HepG2 (cell line): ENCODE measurements around the gene SGIP1. TPM values are rescaled to one million over a fixed set of nuclear protein-coding genes. Genes with fewer than 3 reads are reported as not detected.

ENCODE experiments used
- ATAC-seq: fragments of 200-7000 bp; cut with Tn5 transposase; 3 replicates; pipeline ENCODE4 v1.9.1; 2020; ENCODE audit warnings: mild to moderate bottlenecking, moderate library complexity
- BruUV-seq: library from RNA; stranded (reverse); fragments of 400-500 nt; replicated peaks from 2 replicates; lab custom pipeline; 2021; lab: Mats Ljungman, UMichigan
- CTCF ChIA-PET: fragments of 300-600 bp; formaldehyde crosslinking; extraction: SDS; loops from one replicate; lab custom pipeline; 2021; ENCODE audit warnings: low total read pairs, inconsistent platforms, low intra/inter-chr PET ratio; lab: Yijun Ruan, JAX
- POLR2A ChIA-PET: fragments of 350-600 bp; sonication (Branson Sonifier 250); formaldehyde crosslinking; loops from one replicate; lab custom pipeline; 2020; ENCODE audit warnings: antibody characterized with exemption, inconsistent platforms; lab: Yijun Ruan, JAX
- DNase-seq: peaks from one replicate; pipeline ENCODE4 v3.0.0-alpha.2; 2015; ENCODE audit warnings: low spot score
- FAIRE-seq: peaks from 3 replicates; lab custom pipeline; 2011; peaks lifted over from hg19 to GRCh38; lab: Jason Lieb, UNC
- H2AFZ ChIP-seq: one replicate; pipeline ENCODE4 v1.6.1; 2011; ENCODE audit warnings: low read length, inconsistent platforms
- H3K27ac ChIP-seq: fragments of 300-600 bp; 3 replicates; pipeline ENCODE4 v1.8.0; 2011; ENCODE audit warnings: mixed run types, mild to moderate bottlenecking, mixed read lengths, low read length, inconsistent platforms; ENCODE audit not compliant: insufficient read depth; ENCODE audit errors: extremely low read length
- H3K27me3 ChIP-seq, 2 experiments: fragments of 200-600 bp in 1 of 2; 2 replicates in 1 of 2; 3 replicates in 1 of 2; pipeline versions ENCODE4 v1.6.0 to v1.8.0; 2011; ENCODE audit warnings: low read length in 2 of 2, mild to moderate bottlenecking in 2 of 2, moderate library complexity in 2 of 2, inconsistent platforms in 1 of 2; ENCODE audit not compliant: insufficient read depth in 2 of 2, control insufficient read depth in 1 of 2
- H3K36me3 ChIP-seq, 2 experiments: fragments of 200-600 bp in 1 of 2; replicated peaks in 1 of 2; 2 replicates in 1 of 2; 3 replicates in 1 of 2; pipeline versions ENCODE4 v1.5.1 to v1.8.0; 2011; ENCODE audit warnings: low read length in 2 of 2, inconsistent platforms in 1 of 2; ENCODE audit not compliant: insufficient read depth in 2 of 2, control insufficient read depth in 1 of 2
- H3K4me1 ChIP-seq: 2 replicates; pipeline ENCODE4 v1.5.1; 2012; ENCODE audit warnings: low read length, inconsistent platforms; ENCODE audit not compliant: insufficient read depth
- H3K4me2 ChIP-seq: 2 replicates; pipeline ENCODE4 v1.6.0; 2011; ENCODE audit warnings: low read depth, low read length, inconsistent platforms
- H3K4me3 ChIP-seq, 3 experiments: fragments of 200-600 bp in 1 of 3; sonication (generic), shearing (Covaris generic) in 1 of 3; replicated peaks in 1 of 3; 2 replicates each; pipeline ENCODE4 v1.5.1; 2011 to 2016; ENCODE audit warnings: low read length in 3 of 3, inconsistent platforms in 2 of 3, low read depth in 2 of 3, mild to moderate bottlenecking in 2 of 3, control low read depth in 1 of 3, mixed read lengths in 1 of 3; ENCODE audit not compliant: insufficient read depth in 1 of 3
- H3K79me2 ChIP-seq: one replicate; pipeline ENCODE4 v1.6.1; 2011; ENCODE audit warnings: low read length, inconsistent platforms; ENCODE audit not compliant: insufficient read depth
- H3K9ac ChIP-seq: 2 replicates; pipeline ENCODE4 v1.6.0; 2011; ENCODE audit warnings: mild to moderate bottlenecking, low read depth, low read length, inconsistent platforms; ENCODE audit not compliant: insufficient read depth
- H3K9me3 ChIP-seq: 2 replicates; pipeline ENCODE4 v1.5.1; 2012; ENCODE audit warnings: mild to moderate bottlenecking, low read length
- H4K20me1 ChIP-seq: 2 replicates; pipeline ENCODE4 v1.6.0; 2011; ENCODE audit warnings: inconsistent platforms, mild to moderate bottlenecking, low read length, moderate library complexity; ENCODE audit not compliant: insufficient read depth
- FOXJ3 ChIP-seq: sonication (generic); formaldehyde crosslinking; IDR thresholded peaks from 2 replicates; pipeline ENCODE4 v1.4.0; 2020; ENCODE audit warnings: missing genetic modification reagents, mild to moderate bottlenecking, borderline replicate concordance
- FOXP1 ChIP-seq, 2 experiments: fragments of 450-650 bp in 1 of 2; IDR thresholded peaks; 2 replicates each; pipeline ENCODE4 v1.6.1; 2017 to 2018; ENCODE audit warnings: antibody characterized with exemption in 1 of 2
- HNF1B ChIP-seq: sonication (generic); formaldehyde crosslinking; IDR thresholded peaks from 2 replicates; pipeline ENCODE4 v1.5.1; 2020; ENCODE audit warnings: mild to moderate bottlenecking, moderate library complexity, missing genetic modification reagents
- HNRNPLL ChIP-seq: fragments of 200-400 bp; formaldehyde crosslinking; IDR thresholded peaks from 2 replicates; pipeline ENCODE4 v1.6.1; 2017; ENCODE audit warnings: mild to moderate bottlenecking, low read depth, low read length; ENCODE audit not compliant: poor library complexity, severe bottlenecking
- MEIS1 ChIP-seq: sonication (generic); formaldehyde crosslinking; IDR thresholded peaks from 2 replicates; pipeline ENCODE4 v1.9.0; 2021; ENCODE audit warnings: mild to moderate bottlenecking, missing genetic modification reagents, moderate library complexity, borderline replicate concordance
- RNF2 ChIP-seq: fragments of 450-650 bp; conservative IDR thresholded peaks from 2 replicates; pipeline ENCODE4 v1.6.1; 2016; ENCODE audit warnings: low read depth
- SMAD9 ChIP-seq: sonication (generic); formaldehyde crosslinking; IDR thresholded peaks from 2 replicates; pipeline ENCODE4 v1.5.1; 2020; ENCODE audit warnings: mild to moderate bottlenecking, missing genetic modification reagents
- TCF7L2 ChIP-seq: IDR thresholded peaks from 2 replicates; pipeline ENCODE4 v1.6.1; 2011; ENCODE audit warnings: mild to moderate bottlenecking, low read depth, low read length, moderate library complexity
- ZBTB1 ChIP-seq: sonication (generic); formaldehyde crosslinking; IDR thresholded peaks from 2 replicates; pipeline ENCODE4 v1.4.0; 2020; ENCODE audit warnings: missing genetic modification reagents, borderline replicate concordance
- ZNF530 ChIP-seq: sonication (generic); formaldehyde crosslinking; IDR thresholded peaks from 2 replicates; pipeline ENCODE4 v1.5.0; 2020; ENCODE audit warnings: low read depth, mild to moderate bottlenecking, missing genetic modification reagents
- ZNF547 ChIP-seq: sonication (generic); formaldehyde crosslinking; IDR thresholded peaks from 2 replicates; pipeline ENCODE4 v1.5.1; 2020; ENCODE audit warnings: mild to moderate bottlenecking, missing genetic modification reagents
- ZNF569 ChIP-seq: sonication (generic); formaldehyde crosslinking; IDR thresholded peaks from 2 replicates; pipeline ENCODE4 v1.5.0; 2020; ENCODE audit warnings: mild to moderate bottlenecking, missing genetic modification reagents, moderate library complexity, borderline replicate concordance
- whole genome bisulfite sequencing: methylation state at CpG from one replicate; pipeline ENCODE4 v1.1.6; 2017; ENCODE audit warnings: low lambda C conversion rate; 5-methylcytosine and 5-hydroxymethylcytosine counted together
- in situ Hi-C: cut with HindIII; loops from 2 replicates; pipeline ENCODE4 v1.10.0; 2017; ENCODE audit warnings: low pct_unique_long_range_greater_than_20kb; ENCODE audit not compliant: extremely low pct_ligation_motif_present
- intact Hi-C: fragments of 100-400 bp; cut with micrococcal nuclease; formaldehyde crosslinking; loops from one replicate; pipeline ENCODE4 v1.10.0; 2022; ENCODE audit not compliant: unreplicated experiment
- polyA plus RNA-seq, 8 experiments: library from polyadenylated mRNA; depleted of rRNA in 3 of 8; stranded (reverse) in 7 of 8; unstranded in 1 of 8; fragments of >200 nt; fragmentation: Illumina TruSeq in 4 of 8; extraction: Trizol in 4 of 8; gene quantifications; 2 replicates each; pipeline versions ENCODE4 v1.2.1 to v1.2.3, GENCODE V29; 2011 to 2016; ENCODE audit warnings: low read depth in 4 of 8, missing spikeins in 1 of 8, mixed read lengths in 1 of 8; ENCODE audit not compliant: insufficient read depth in 1 of 8
- total RNA-seq, 5 experiments: library from RNA; depleted of rRNA; stranded (reverse); fragments of >200 nt; fragmentation: Illumina TruSeq; extraction: Trizol; gene quantifications; 2 replicates each; pipeline ENCODE4 v1.2.3, GENCODE V29; 2016; ENCODE audit warnings: low read depth in 1 of 5
- TF ChIP-seq, protein P1 (sequence below): sonication (generic); formaldehyde crosslinking; IDR thresholded peaks from 2 replicates; pipeline ENCODE4 v1.4.0; 2020; ENCODE audit warnings: mild to moderate bottlenecking, missing genetic modification reagents

SGIP1 gene
- total and polyA plus RNA-seq, 2 of the 13 experiments (the other 11 are each of a cell fraction or from before 2014, with no cell fraction given), result not detected

- H3K36me3 ChIP-seq, result no peaks in the 10 kb centered on the region
- H3K27me3 ChIP-seq, result no peaks in the 10 kb centered on the region
- no peak overlapping the region for H3K4me2 ChIP-seq
- H3K9me3 ChIP-seq, result no peaks in the 10 kb centered on the region
- H4K20me1 ChIP-seq, result no peaks in the 10 kb centered on the region
- H3K27ac ChIP-seq, result no peak overlapping the region
- DNase-seq (no peak), ATAC-seq (no peak), FAIRE-seq (no peak)
- 14% methylated on average over 3 of the region's 3 CpGs for WGBS
- no peaks in the 10 kb centered on the region for H3K4me1 ChIP-seq
- BruUV-seq, result no TSS peak
- ChIA-PET CTCF (no interaction called here), POLR2A (no interaction called here)
- no peak for TF ChIP-seq ZNF569 (CRISPR knock-in tag)
- TF ChIP-seq FOXP1 (IDR thresholded peaks at IDR 0.05), result no peak
- TF ChIP-seq FOXP1 (CRISPR knock-in tag; IDR thresholded peaks at IDR 0.05), result no peak
- TF ChIP-seq HNRNPLL, result no peak
- no peak for TF ChIP-seq SMAD9 (CRISPR knock-in tag)
- TF ChIP-seq ZBTB1 (CRISPR knock-in tag), result no peak
- no peak for TF ChIP-seq TCF7L2
- TF ChIP-seq ZNF547, result no peak
- TF ChIP-seq FOXJ3 (CRISPR knock-in tag), result no peak
- no peak for TF ChIP-seq MEIS1 (CRISPR knock-in tag)
- TF ChIP-seq ZNF530 (CRISPR knock-in tag), result no peak
- H3K9ac ChIP-seq, result no peak overlapping the region
- intact Hi-C loops (no loop called here), in situ Hi-C loops (no loop called here)
- H2AFZ ChIP-seq, result no peak overlapping the region
- H3K79me2 ChIP-seq, result no peaks in the 10 kb centered on the region
- no peak overlapping the region for H3K4me3 ChIP-seq
These were observed 150.4 kb downstream of the SGIP1 start for GRCh38 chr1:66684353-66684752.

DNA sequence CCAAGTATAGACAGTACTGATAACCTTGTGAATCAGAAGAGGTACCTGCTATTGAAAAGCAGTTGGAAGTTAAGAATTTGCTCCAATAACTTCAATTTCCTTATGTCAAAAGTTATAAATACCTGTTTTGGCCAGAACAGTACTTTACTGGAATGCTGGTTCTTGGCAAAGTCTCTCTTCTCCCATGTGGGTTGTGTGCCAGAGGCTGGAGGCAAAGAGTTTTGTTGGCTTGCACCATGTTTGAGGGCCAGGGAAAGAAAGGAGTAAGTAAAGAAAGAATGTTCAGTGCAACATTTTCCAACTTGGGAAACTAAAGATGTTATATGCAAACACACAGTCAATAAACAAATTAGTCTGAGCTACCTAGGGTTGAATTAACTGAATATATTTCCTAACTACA, 151.3 kb downstream of the SGIP1 start:
- no peaks in the 10 kb centered on the region for H3K4me1 ChIP-seq
- BruUV-seq, result no TSS peak
- no peaks in the 10 kb centered on the region for H3K9me3 ChIP-seq
- H3K79me2 ChIP-seq, result no peaks in the 10 kb centered on the region
- ChIA-PET POLR2A (no interaction called here), CTCF (no interaction called here)
- H4K20me1 ChIP-seq, result no peaks in the 10 kb centered on the region
- intact Hi-C loops (no loop called here), in situ Hi-C loops (no loop called here)
- H3K36me3 ChIP-seq, result no peaks in the 10 kb centered on the region
- H3K27ac ChIP-seq, result no peak overlapping the region
- FAIRE-seq (no peak), ATAC-seq (no peak), DNase-seq (no peak)
- H3K9ac ChIP-seq, result no peak overlapping the region
- no peak overlapping the region for H3K4me2 ChIP-seq
- H3K4me3 ChIP-seq, result no peak overlapping the region
- no peaks in the 10 kb centered on the region for H3K27me3 ChIP-seq
- no peak overlapping the region for H2AFZ ChIP-seq
- no peak for TF ChIP-seq HNF1B (CRISPR knock-in tag)
- TF ChIP-seq RNF2, result no peak
- TF ChIP-seq, protein P1, sequence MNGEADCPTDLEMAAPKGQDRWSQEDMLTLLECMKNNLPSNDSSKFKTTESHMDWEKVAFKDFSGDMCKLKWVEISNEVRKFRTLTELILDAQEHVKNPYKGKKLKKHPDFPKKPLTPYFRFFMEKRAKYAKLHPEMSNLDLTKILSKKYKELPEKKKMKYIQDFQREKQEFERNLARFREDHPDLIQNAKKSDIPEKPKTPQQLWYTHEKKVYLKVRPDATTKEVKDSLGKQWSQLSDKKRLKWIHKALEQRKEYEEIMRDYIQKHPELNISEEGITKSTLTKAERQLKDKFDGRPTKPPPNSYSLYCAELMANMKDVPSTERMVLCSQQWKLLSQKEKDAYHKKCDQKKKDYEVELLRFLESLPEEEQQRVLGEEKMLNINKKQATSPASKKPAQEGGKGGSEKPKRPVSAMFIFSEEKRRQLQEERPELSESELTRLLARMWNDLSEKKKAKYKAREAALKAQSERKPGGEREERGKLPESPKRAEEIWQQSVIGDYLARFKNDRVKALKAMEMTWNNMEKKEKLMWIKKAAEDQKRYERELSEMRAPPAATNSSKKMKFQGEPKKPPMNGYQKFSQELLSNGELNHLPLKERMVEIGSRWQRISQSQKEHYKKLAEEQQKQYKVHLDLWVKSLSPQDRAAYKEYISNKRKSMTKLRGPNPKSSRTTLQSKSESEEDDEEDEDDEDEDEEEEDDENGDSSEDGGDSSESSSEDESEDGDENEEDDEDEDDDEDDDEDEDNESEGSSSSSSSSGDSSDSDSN (CRISPR knock-in tag), result no peak
